ENCODE data around the gene BCO2.

DNA sequence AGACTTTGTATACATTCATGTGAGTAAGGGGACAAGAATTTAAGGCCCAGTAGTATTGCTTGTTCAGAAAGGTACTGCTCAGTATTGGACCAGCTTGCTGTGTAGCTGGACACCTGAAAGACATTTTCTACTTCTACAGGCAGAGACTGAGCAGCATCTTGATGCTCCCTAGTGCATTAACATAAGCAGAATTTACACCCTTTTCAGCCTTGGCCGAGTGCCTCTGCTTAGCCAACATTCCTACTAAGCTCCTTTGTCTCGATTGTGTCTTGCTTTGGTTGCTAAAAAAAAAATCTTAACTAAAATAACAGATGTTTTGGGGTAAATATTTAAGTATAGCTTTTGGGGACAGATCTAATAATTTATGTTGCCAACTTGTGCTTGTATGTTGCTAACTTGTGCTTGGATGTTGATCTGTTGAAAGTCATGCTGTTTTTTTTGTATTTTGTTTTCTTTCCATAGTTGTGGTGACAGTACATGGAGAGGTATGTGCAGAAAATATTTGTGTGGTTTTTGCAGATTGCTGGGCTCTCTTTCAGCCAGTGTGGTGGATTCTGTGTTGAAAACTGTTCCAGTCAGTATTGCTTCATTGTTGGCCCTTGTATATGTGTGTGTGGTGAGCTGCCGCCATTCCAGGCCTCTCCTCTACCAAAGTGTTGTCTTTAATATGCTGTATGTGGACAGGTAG, 54.6 kb downstream of the BCO2 start:
- TF ChIP-seq, protein P1, sequence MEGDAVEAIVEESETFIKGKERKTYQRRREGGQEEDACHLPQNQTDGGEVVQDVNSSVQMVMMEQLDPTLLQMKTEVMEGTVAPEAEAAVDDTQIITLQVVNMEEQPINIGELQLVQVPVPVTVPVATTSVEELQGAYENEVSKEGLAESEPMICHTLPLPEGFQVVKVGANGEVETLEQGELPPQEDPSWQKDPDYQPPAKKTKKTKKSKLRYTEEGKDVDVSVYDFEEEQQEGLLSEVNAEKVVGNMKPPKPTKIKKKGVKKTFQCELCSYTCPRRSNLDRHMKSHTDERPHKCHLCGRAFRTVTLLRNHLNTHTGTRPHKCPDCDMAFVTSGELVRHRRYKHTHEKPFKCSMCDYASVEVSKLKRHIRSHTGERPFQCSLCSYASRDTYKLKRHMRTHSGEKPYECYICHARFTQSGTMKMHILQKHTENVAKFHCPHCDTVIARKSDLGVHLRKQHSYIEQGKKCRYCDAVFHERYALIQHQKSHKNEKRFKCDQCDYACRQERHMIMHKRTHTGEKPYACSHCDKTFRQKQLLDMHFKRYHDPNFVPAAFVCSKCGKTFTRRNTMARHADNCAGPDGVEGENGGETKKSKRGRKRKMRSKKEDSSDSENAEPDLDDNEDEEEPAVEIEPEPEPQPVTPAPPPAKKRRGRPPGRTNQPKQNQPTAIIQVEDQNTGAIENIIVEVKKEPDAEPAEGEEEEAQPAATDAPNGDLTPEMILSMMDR (conservative IDR thresholded peaks at IDR 0.05; ENCODE audit: low read depth, low read length), result no peak
- TF ChIP-seq EZH2 (IDR thresholded peaks at IDR 0.05; ENCODE audit: low read length, unreplicated experiment), result no peak
- TF ChIP-seq EZH2phosphoT487 (IDR thresholded peaks at IDR 0.05; ENCODE audit: borderline replicate concordance, low read length), result no peak
